Measurements from ENCODE around the gene SEC14L5.

GRCh38 chr16:4945560-4946502 is 12.3 kb upstream of the SEC14L5 start:
- TF ChIP-seq CTCF (IDR thresholded peaks at IDR 0.05; ENCODE audit: insufficient read depth, low read depth, low read length) (no peak), EZH2 (IDR thresholded peaks at IDR 0.05; ENCODE audit: insufficient read depth, low read length) (no peak)

All from astrocyte (in vitro differentiated cells and primary cell).